A673 (cell line): Measurements from ENCODE around the gene XRCC4. TPM values are rescaled to one million over a fixed set of nuclear protein-coding genes. Genes with fewer than 3 reads are reported as not detected.

Source experiments
- BruUV-seq: library from RNA; stranded (reverse); fragments of 400-500 nt; replicated peaks from 2 replicates; lab custom pipeline; 2021; lab: Mats Ljungman, UMichigan
- CTCF ChIA-PET: fragments of 300-600 bp; sonication (Branson Sonifier 250); formaldehyde crosslinking; loops from one replicate; lab custom pipeline; 2022; ENCODE audit warnings: antibody characterized with exemption; lab: Charles Lee
- POLR2A ChIA-PET: fragments of 300-600 bp; sonication (Branson Sonifier 250); formaldehyde crosslinking; loops from one replicate; lab custom pipeline; 2022; ENCODE audit warnings: antibody characterized with exemption; ENCODE audit not compliant: low non-redundant PET; lab: Charles Lee
- DNase-seq: peaks from one replicate; pipeline ENCODE4 v3.0.0-alpha.2; 2015; ENCODE audit warnings: low spot score
- H3K27ac ChIP-seq: fragments of 200-600 bp; sonication (generic); 2 replicates; pipeline ENCODE4 v1.5.1; 2016; ENCODE audit warnings: mixed run types, low read depth, mild to moderate bottlenecking, mixed read lengths, antibody characterized with exemption, low read length; ENCODE audit not compliant: poor library complexity, severe bottlenecking
- H3K27me3 ChIP-seq: fragments of 200-600 bp; sonication (generic); replicated peaks from 2 replicates; pipeline ENCODE4 v1.6.1; 2017; ENCODE audit warnings: mixed run types, low read depth, mild to moderate bottlenecking, mixed read lengths, antibody characterized with exemption, low read length; ENCODE audit not compliant: insufficient read depth, poor library complexity
- H3K36me3 ChIP-seq: fragments of 200-600 bp; sonication (generic); 2 replicates; pipeline ENCODE4 v1.6.1; 2016; ENCODE audit warnings: mixed run types, mild to moderate bottlenecking, mixed read lengths, antibody characterized with exemption, low read length; ENCODE audit not compliant: insufficient read depth, poor library complexity, severe bottlenecking
- H3K4me1 ChIP-seq: fragments of 200-600 bp; sonication (generic); 2 replicates; pipeline ENCODE4 v1.6.1; 2017; ENCODE audit warnings: mixed run types, mild to moderate bottlenecking, mixed read lengths, antibody characterized with exemption, low read length; ENCODE audit not compliant: insufficient read depth, poor library complexity, severe bottlenecking
- H3K4me3 ChIP-seq: fragments of 200-600 bp; sonication (generic); 2 replicates; pipeline ENCODE4 v1.5.1; 2016; ENCODE audit warnings: low read depth, mixed run types, mild to moderate bottlenecking, mixed read lengths, low read length; ENCODE audit not compliant: poor library complexity, severe bottlenecking
- H3K9me3 ChIP-seq: fragments of 200-600 bp; sonication (generic); 2 replicates; pipeline ENCODE4 v1.6.1; 2016; ENCODE audit warnings: mixed run types, low read depth, mild to moderate bottlenecking, mixed read lengths, antibody characterized with exemption, low read length; ENCODE audit not compliant: poor library complexity, severe bottlenecking
- CTCF ChIP-seq: fragments of 300-800, 200-600 bp; sonication (generic); conservative IDR thresholded peaks from 2 replicates; pipeline ENCODE4 v1.5.1; 2017; ENCODE audit warnings: low read depth, mild to moderate bottlenecking, antibody characterized with exemption, low read length, moderate library complexity, mixed read lengths
- EZH2 ChIP-seq: fragments of 200-600 bp; sonication (generic); IDR thresholded peaks from 2 replicates; pipeline ENCODE4 v1.6.1; 2017; ENCODE audit warnings: borderline replicate concordance, low read depth, mild to moderate bottlenecking, mixed read lengths, antibody characterized with exemption, low read length; ENCODE audit not compliant: poor library complexity, severe bottlenecking
- intact Hi-C: fragments of 100-400 bp; cut with micrococcal nuclease; formaldehyde crosslinking; loops from one replicate; pipeline ENCODE4 v1.10.0; 2022; ENCODE audit not compliant: unreplicated experiment
- total RNA-seq: library from RNA; stranded (reverse); gene quantifications from 2 replicates; pipeline ENCODE4 v1.2.3, GENCODE V29; 2021

XRCC4 gene
- total RNA-seq, 1 experiment from 2014 or later, result 8.1 TPM

- no peak for DNase-seq
- intact Hi-C loops, result no loop called here
- Histone ChIP-seq H3K4me3 (no peak overlapping the region), H3K27me3 (no peaks in the 10 kb centered on the region), H3K36me3 (no peaks in the 10 kb centered on the region), H3K27ac (no peak overlapping the region), H3K4me1 (peaks cover 12% of the 10 kb centered on the region), H3K9me3 (peaks cover 13% of the 10 kb centered on the region)
- ChIA-PET POLR2A (no interaction called here), CTCF (no interaction called here)
- BruUV-seq, result no TSS peak
- no peak for TF ChIP-seq EZH2
- TF ChIP-seq CTCF, result no peak
Measured at GRCh38 chr5:83093692-83094091, 16.3 kb downstream of the XRCC4 start.

- Histone ChIP-seq H3K4me1 (peaks cover 21% of the 10 kb centered on the region), H3K4me3 (no peak overlapping the region), H3K9me3 (peaks cover 13% of the 10 kb centered on the region), H3K36me3 (no peaks in the 10 kb centered on the region), H3K27ac (no peak overlapping the region), H3K27me3 (no peaks in the 10 kb centered on the region)
- TF ChIP-seq EZH2 (no peak), CTCF (no peak)
- POLR2A ChIA-PET, result no interaction called here
- BruUV-seq, result no TSS peak
- intact Hi-C loops, result no loop called here
- no peak for DNase-seq
- CTCF ChIA-PET, result interaction anchor here (0.6 kb wide), 1 partner anchor 11 kb away, joined by 4 read pairs; no protein-coding TSS in a partner anchor
Measured at GRCh38 chr5:83095163-83095956, 18.0 kb downstream of the XRCC4 start.

- peaks cover 13% of the 10 kb centered on the region for H3K9me3 ChIP-seq
- H3K4me3 ChIP-seq, result no peak overlapping the region
- peaks cover 23% of the 10 kb centered on the region for H3K4me1 ChIP-seq
- no peaks in the 10 kb centered on the region for H3K27me3 ChIP-seq
- POLR2A ChIA-PET, result no interaction called here
- CTCF ChIA-PET, result no interaction called here
- no TSS peak for BruUV-seq
- no peaks in the 10 kb centered on the region for H3K36me3 ChIP-seq
- H3K27ac ChIP-seq, result no peak overlapping the region
- TF ChIP-seq CTCF (no peak), EZH2 (no peak)
- intact Hi-C loops, result no loop called here
- peak; percentile 17 for DNase-seq
Measured at GRCh38 chr5:83095957-83096539, 18.7 kb downstream of the XRCC4 start.
